HG02763 (cell line): ENCODE results near the gene ECHDC3.

Source experiments
- ATAC-seq: cut with Tn5 transposase; IDR thresholded peaks from one replicate; pipeline ENCODE4 v1.9.1; 2021; ENCODE audit warnings: mild to moderate bottlenecking, moderate library complexity; ENCODE audit not compliant: unreplicated experiment

Gene ECHDC3

GRCh38 chr10:11746883-11747539 is 4.8 kb downstream of the ECHDC3 start:
- ATAC-seq, result no peak

GRCh38 chr10:11748866-11749265 is 6.7 kb downstream of the ECHDC3 start:
- ATAC-seq, result no peak

GRCh38 chr10:11750420-11750819 is 8.2 kb downstream of the ECHDC3 start:
- no peak for ATAC-seq

GRCh38 chr10:11754173-11754572 is 12.0 kb downstream of the ECHDC3 start:
- no peak for ATAC-seq

- no peak for ATAC-seq
Measured at GRCh38 chr10:11754620-11755019, 12.4 kb downstream of the ECHDC3 start.

- ATAC-seq, result no peak
Measured at GRCh38 chr10:11755512-11756263, 13.5 kb downstream of the ECHDC3 start.

- no peak for ATAC-seq
Measured at GRCh38 chr10:11756766-11757315, 14.7 kb downstream of the ECHDC3 start.

GRCh38 chr10:11757454-11757820 is 15.3 kb downstream of the ECHDC3 start:
- no peak for ATAC-seq

- peak; percentile 97 for ATAC-seq
Measured at GRCh38 chr10:11757821-11758463, 15.8 kb downstream of the ECHDC3 start.

- no peak for ATAC-seq
Measured at GRCh38 chr10:11758527-11759236, 16.5 kb downstream of the ECHDC3 start.

GRCh38 chr10:11759347-11759746 is 17.2 kb downstream of the ECHDC3 start:
- ATAC-seq, result no peak

GRCh38 chr10:11760151-11760550 is 18.0 kb downstream of the ECHDC3 start:
- no peak for ATAC-seq

- no peak for ATAC-seq
Measured at GRCh38 chr10:11760861-11761260, 18.7 kb downstream of the ECHDC3 start.

GRCh38 chr10:11761431-11761830 is 19.2 kb downstream of the ECHDC3 start:
- no peak for ATAC-seq

- no peak for ATAC-seq
Measured at GRCh38 chr10:11762706-11763500, 20.7 kb downstream of the ECHDC3 start.

- no peak for ATAC-seq
Measured at GRCh38 chr10:11763501-11763861, 21.3 kb downstream of the ECHDC3 start.

- no peak for ATAC-seq
Measured at GRCh38 chr10:11765141-11765540, 23.0 kb downstream of the ECHDC3 start.

GRCh38 chr10:11772575-11773288 is 30.6 kb downstream of the ECHDC3 start:
- no peak for ATAC-seq

GRCh38 chr10:11773761-11774441 is 31.7 kb downstream of the ECHDC3 start:
- ATAC-seq, result no peak
